HEK293 (cell line): Measurements from ENCODE around the gene ICAM4.
A peak's percentile ranks its signal among the peaks of the same experiment; 100 is the strongest.

Experiments
- GLIS1 ChIP-seq: fragments of 450-650 bp; formaldehyde crosslinking; IDR thresholded peaks from 2 replicates; pipeline ENCODE4 v1.5.1; 2016; ENCODE audit warnings: missing biosample characterization, missing genetic modification characterization
- GLIS2 ChIP-seq: fragments of 450-650 bp; formaldehyde crosslinking; IDR thresholded peaks from 2 replicates; pipeline ENCODE4 v1.5.1; 2016; ENCODE audit warnings: missing biosample characterization, missing genetic modification characterization
- PRDM1 ChIP-seq: fragments of 450-650 bp; formaldehyde crosslinking; IDR thresholded peaks from 2 replicates; pipeline ENCODE4; 2016; ENCODE audit warnings: missing biosample characterization, missing genetic modification characterization
- YY1 ChIP-seq: fragments of 450-650 bp; formaldehyde crosslinking; IDR thresholded peaks from 2 replicates; pipeline ENCODE4 v1.5.1; 2018; ENCODE audit warnings: missing biosample characterization, missing genetic modification characterization
- ZBTB8A ChIP-seq: fragments of 450-650 bp; formaldehyde crosslinking; IDR thresholded peaks from 2 replicates; pipeline ENCODE4 v1.5.1; 2016; ENCODE audit warnings: missing biosample characterization, missing genetic modification characterization
- ZFHX2 ChIP-seq: fragments of 450-650 bp; formaldehyde crosslinking; conservative IDR thresholded peaks from 2 replicates; pipeline ENCODE4 v1.5.1; 2016; ENCODE audit warnings: missing biosample characterization, missing genetic modification characterization
- ZNF121 ChIP-seq: fragments of 450-650 bp; formaldehyde crosslinking; IDR thresholded peaks from 2 replicates; pipeline ENCODE4 v1.5.1; 2016; ENCODE audit warnings: missing biosample characterization, missing genetic modification characterization
- ZNF133 ChIP-seq: fragments of 450-650 bp; formaldehyde crosslinking; IDR thresholded peaks from 2 replicates; pipeline ENCODE4 v1.5.1; 2016; ENCODE audit warnings: missing biosample characterization, missing genetic modification characterization
- ZNF2 ChIP-seq: fragments of 450-650 bp; formaldehyde crosslinking; IDR thresholded peaks from 2 replicates; pipeline ENCODE4 v1.5.1; 2016; ENCODE audit warnings: missing biosample characterization, missing genetic modification characterization
- ZNF239 ChIP-seq: fragments of 450-650 bp; formaldehyde crosslinking; IDR thresholded peaks from 2 replicates; pipeline ENCODE4 v1.5.1; 2016; ENCODE audit warnings: missing biosample characterization, missing genetic modification characterization
- ZNF248 ChIP-seq: fragments of 450-650 bp; formaldehyde crosslinking; IDR thresholded peaks from 2 replicates; pipeline ENCODE4 v1.5.1; 2017; ENCODE audit warnings: missing biosample characterization, missing genetic modification characterization
- ZNF274 ChIP-seq, 2 experiments: fragments of 200-500 bp in 1 of 2; fragments of 450-650 bp in 1 of 2; sonication (Bioruptor generic) in 1 of 2; formaldehyde crosslinking in 1 of 2; IDR thresholded peaks; 2 replicates each; pipeline versions ENCODE4 v1.5.1 to v1.6.1; 2014 to 2016; ENCODE audit warnings: borderline replicate concordance in 1 of 2, inconsistent platforms in 1 of 2, low read length in 1 of 2, missing biosample characterization in 1 of 2, missing genetic modification characterization in 1 of 2
- ZNF292 ChIP-seq: fragments of 450-650 bp; formaldehyde crosslinking; IDR thresholded peaks from 2 replicates; pipeline ENCODE4 v1.5.1; 2016; ENCODE audit warnings: low read depth, missing biosample characterization, missing genetic modification characterization, borderline replicate concordance
- ZNF302 ChIP-seq: fragments of 450-650 bp; formaldehyde crosslinking; IDR thresholded peaks from 2 replicates; pipeline ENCODE4 v1.5.1; 2016; ENCODE audit warnings: missing biosample characterization, missing genetic modification characterization, low read depth
- ZNF324 ChIP-seq: fragments of 450-650 bp; formaldehyde crosslinking; IDR thresholded peaks from 2 replicates; pipeline ENCODE4 v1.5.1; 2016; ENCODE audit warnings: missing biosample characterization, missing genetic modification characterization
- ZNF335 ChIP-seq: fragments of 450-650 bp; formaldehyde crosslinking; conservative IDR thresholded peaks from 2 replicates; pipeline ENCODE4 v1.5.1; 2016; ENCODE audit warnings: missing biosample characterization, missing genetic modification characterization
- ZNF404 ChIP-seq: fragments of 450-650 bp; formaldehyde crosslinking; IDR thresholded peaks from 2 replicates; pipeline ENCODE4 v1.5.1; 2017; ENCODE audit warnings: missing biosample characterization, missing genetic modification characterization
- ZNF501 ChIP-seq: fragments of 450-650 bp; formaldehyde crosslinking; IDR thresholded peaks from 2 replicates; pipeline ENCODE4 v1.5.1; 2016; ENCODE audit warnings: missing biosample characterization, missing genetic modification characterization
- ZNF555 ChIP-seq: fragments of 450-650 bp; formaldehyde crosslinking; conservative IDR thresholded peaks from 2 replicates; pipeline ENCODE4 v1.5.1; 2017; ENCODE audit warnings: missing biosample characterization, mild to moderate bottlenecking, missing genetic modification characterization, inconsistent platforms
- ZNF596 ChIP-seq: fragments of 450-650 bp; IDR thresholded peaks from 2 replicates; pipeline ENCODE4 v1.5.0; 2018; ENCODE audit warnings: missing biosample characterization, mild to moderate bottlenecking, missing genetic modification characterization, moderate library complexity
- ZNF621 ChIP-seq: fragments of 450-650 bp; formaldehyde crosslinking; IDR thresholded peaks from 2 replicates; pipeline ENCODE4 v1.5.1; 2017; ENCODE audit warnings: missing biosample characterization, missing genetic modification characterization
- ZNF626 ChIP-seq: fragments of 450-650 bp; sonication (Bioruptor Pico); formaldehyde crosslinking; IDR thresholded peaks from 2 replicates; pipeline ENCODE4 v1.5.1; 2018; ENCODE audit warnings: missing biosample characterization, missing genetic modification characterization, inconsistent platforms
- ZNF629 ChIP-seq: fragments of 450-650 bp; formaldehyde crosslinking; IDR thresholded peaks from 2 replicates; pipeline ENCODE4 v1.5.1; 2017; ENCODE audit warnings: missing biosample characterization, missing genetic modification characterization
- ZNF660 ChIP-seq: fragments of 450-650 bp; IDR thresholded peaks from 2 replicates; pipeline ENCODE4 v1.5.1; 2018; ENCODE audit warnings: missing biosample characterization, mild to moderate bottlenecking, missing genetic modification characterization
- ZNF701 ChIP-seq: fragments of 450-650 bp; formaldehyde crosslinking; IDR thresholded peaks from 2 replicates; pipeline ENCODE4 v1.5.1; 2016; ENCODE audit warnings: missing biosample characterization, missing genetic modification characterization
- ZNF76 ChIP-seq: fragments of 450-650 bp; formaldehyde crosslinking; IDR thresholded peaks from 2 replicates; pipeline ENCODE4; 2016; ENCODE audit warnings: low read depth, missing biosample characterization, missing genetic modification characterization, borderline replicate concordance
- ZNF791 ChIP-seq: fragments of 450-650 bp; formaldehyde crosslinking; IDR thresholded peaks from 2 replicates; pipeline ENCODE4 v1.5.1; 2016; ENCODE audit warnings: missing biosample characterization, missing genetic modification characterization
- ZNF837 ChIP-seq: fragments of 450-650 bp; formaldehyde crosslinking; IDR thresholded peaks from 2 replicates; pipeline ENCODE4 v1.5.1; 2016; ENCODE audit warnings: missing biosample characterization, missing genetic modification characterization
- TF ChIP-seq, protein P1 (sequence below): fragments of 450-650 bp; formaldehyde crosslinking; IDR thresholded peaks from 2 replicates; pipeline ENCODE4 v1.5.1; 2016; ENCODE audit warnings: missing biosample characterization, missing genetic modification characterization
- TF ChIP-seq, protein P2 (sequence below): fragments of 450-650 bp; formaldehyde crosslinking; IDR thresholded peaks from 2 replicates; pipeline ENCODE4 v1.5.1; 2017; ENCODE audit warnings: missing biosample characterization, missing genetic modification characterization
- TF ChIP-seq, protein P3 (sequence below): fragments of 450-650 bp; formaldehyde crosslinking; IDR thresholded peaks from 2 replicates; pipeline ENCODE4 v1.5.1; 2017; ENCODE audit warnings: missing biosample characterization, missing genetic modification characterization
- TF ChIP-seq, protein P4 (sequence below): fragments of 450-650 bp; formaldehyde crosslinking; IDR thresholded peaks from 2 replicates; pipeline ENCODE4 v1.5.1; 2017; ENCODE audit warnings: missing biosample characterization, missing genetic modification characterization
- TF ChIP-seq, protein P5 (sequence below): fragments of 450-650 bp; formaldehyde crosslinking; IDR thresholded peaks from 2 replicates; pipeline ENCODE4 v1.5.1; 2016; ENCODE audit warnings: missing biosample characterization, missing genetic modification characterization, low read depth

The ICAM4 gene

DNA sequence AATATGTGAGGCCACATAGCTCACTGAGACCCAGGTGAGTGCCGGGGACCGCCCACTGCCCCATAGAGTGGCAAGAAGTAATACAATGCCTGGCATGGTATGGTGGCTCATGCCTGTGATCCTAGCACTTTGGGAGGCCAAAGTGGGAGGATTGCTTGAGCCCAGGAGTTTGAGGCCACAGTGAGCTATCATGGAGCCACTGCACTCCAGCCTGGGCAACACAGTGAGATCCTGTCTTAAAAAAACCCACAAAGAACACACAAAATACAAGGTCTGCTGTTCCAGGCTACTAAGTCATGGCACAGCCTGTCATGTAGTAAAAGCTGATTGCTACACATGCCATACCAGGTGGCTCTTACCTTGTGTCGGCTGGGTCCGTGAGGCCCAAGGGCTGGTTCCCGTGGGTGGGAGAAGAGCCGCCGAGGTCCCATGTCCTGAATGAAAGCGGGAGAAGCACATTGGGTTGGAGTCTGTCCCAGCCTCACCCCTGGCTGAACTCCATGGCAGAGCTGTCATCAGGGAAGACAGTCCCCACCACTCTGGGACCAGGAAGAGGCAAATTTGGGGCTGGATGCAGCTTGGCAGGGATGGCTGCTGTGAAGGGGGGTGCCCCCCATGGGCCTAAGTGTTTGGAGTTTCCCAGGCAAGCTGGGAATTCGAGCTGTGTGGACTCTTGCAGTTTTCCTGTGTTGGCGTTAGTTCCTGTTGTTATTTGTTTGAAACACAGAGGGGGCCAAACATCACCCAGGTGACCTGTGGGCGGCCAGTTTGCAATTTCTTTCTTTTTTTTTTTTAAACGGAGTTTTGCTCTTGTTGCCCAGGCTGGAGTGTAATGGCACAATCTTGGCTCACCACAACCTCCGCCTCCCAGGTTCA lies 32.3 kb downstream of the ICAM4 start (continued):
- TF ChIP-seq, protein P1, sequence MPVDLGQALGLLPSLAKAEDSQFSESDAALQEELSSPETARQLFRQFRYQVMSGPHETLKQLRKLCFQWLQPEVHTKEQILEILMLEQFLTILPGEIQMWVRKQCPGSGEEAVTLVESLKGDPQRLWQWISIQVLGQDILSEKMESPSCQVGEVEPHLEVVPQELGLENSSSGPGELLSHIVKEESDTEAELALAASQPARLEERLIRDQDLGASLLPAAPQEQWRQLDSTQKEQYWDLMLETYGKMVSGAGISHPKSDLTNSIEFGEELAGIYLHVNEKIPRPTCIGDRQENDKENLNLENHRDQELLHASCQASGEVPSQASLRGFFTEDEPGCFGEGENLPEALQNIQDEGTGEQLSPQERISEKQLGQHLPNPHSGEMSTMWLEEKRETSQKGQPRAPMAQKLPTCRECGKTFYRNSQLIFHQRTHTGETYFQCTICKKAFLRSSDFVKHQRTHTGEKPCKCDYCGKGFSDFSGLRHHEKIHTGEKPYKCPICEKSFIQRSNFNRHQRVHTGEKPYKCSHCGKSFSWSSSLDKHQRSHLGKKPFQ (tag by site-specific recombination), result no peak
- TF ChIP-seq ZNF596, result no peak
- no peak for TF ChIP-seq ZNF335 (tag by site-specific recombination)
- no peak for TF ChIP-seq ZNF837 (tag by site-specific recombination)
- TF ChIP-seq ZNF302 (tag by site-specific recombination), result no peak
- no peak for TF ChIP-seq ZNF324
- TF ChIP-seq ZNF76 (tag by site-specific recombination), result no peak
- TF ChIP-seq ZNF133 (tag by site-specific recombination), result no peak
- TF ChIP-seq YY1, result no peak
- TF ChIP-seq, protein P2, sequence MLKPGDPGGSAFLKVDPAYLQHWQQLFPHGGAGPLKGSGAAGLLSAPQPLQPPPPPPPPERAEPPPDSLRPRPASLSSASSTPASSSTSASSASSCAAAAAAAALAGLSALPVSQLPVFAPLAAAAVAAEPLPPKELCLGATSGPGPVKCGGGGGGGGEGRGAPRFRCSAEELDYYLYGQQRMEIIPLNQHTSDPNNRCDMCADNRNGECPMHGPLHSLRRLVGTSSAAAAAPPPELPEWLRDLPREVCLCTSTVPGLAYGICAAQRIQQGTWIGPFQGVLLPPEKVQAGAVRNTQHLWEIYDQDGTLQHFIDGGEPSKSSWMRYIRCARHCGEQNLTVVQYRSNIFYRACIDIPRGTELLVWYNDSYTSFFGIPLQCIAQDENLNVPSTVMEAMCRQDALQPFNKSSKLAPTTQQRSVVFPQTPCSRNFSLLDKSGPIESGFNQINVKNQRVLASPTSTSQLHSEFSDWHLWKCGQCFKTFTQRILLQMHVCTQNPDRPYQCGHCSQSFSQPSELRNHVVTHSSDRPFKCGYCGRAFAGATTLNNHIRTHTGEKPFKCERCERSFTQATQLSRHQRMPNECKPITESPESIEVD (tag by site-specific recombination), result no peak
- no peak for TF ChIP-seq ZNF621 (tag by site-specific recombination)
- TF ChIP-seq ZNF660 (tag by site-specific recombination), result no peak
- no peak for TF ChIP-seq ZNF626 (tag by site-specific recombination)
- TF ChIP-seq ZNF701, result no peak
- TF ChIP-seq GLIS2, result peak; percentile 40; the same call in 1 of the 2 replicates
- TF ChIP-seq, protein P3, sequence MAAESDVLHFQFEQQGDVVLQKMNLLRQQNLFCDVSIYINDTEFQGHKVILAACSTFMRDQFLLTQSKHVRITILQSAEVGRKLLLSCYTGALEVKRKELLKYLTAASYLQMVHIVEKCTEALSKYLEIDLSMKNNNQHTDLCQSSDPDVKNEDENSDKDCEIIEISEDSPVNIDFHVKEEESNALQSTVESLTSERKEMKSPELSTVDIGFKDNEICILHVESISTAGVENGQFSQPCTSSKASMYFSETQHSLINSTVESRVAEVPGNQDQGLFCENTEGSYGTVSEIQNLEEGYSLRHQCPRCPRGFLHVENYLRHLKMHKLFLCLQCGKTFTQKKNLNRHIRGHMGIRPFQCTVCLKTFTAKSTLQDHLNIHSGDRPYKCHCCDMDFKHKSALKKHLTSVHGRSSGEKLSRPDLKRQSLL, result peak; percentile 52; the same call in 1 of the 2 replicates
- no peak for TF ChIP-seq ZNF239 (tag by site-specific recombination)
- no peak for TF ChIP-seq ZNF629
- TF ChIP-seq ZNF248 (tag by site-specific recombination), result no peak
- no peak for TF ChIP-seq ZNF555 (tag by site-specific recombination)
- TF ChIP-seq PRDM1 (tag by site-specific recombination), result no peak
- no peak for TF ChIP-seq ZNF274 (IDR thresholded peaks at IDR 0.05; ENCODE audit: low read length)
- no peak for TF ChIP-seq ZNF274 (tag by site-specific recombination; IDR thresholded peaks at IDR 0.05; ENCODE audit: borderline replicate concordance)
- TF ChIP-seq GLIS1, result 0 out of 2 replicates have a peak, but pooled peaks have one; percentile 12
- no peak for TF ChIP-seq ZNF404 (tag by site-specific recombination)
- no peak for TF ChIP-seq ZFHX2 (tag by site-specific recombination)
- TF ChIP-seq ZNF501 (tag by site-specific recombination), result no peak
- peak; percentile 86 for TF ChIP-seq ZNF121 (tag by site-specific recombination)
- TF ChIP-seq ZNF292 (tag by site-specific recombination), result no peak
- TF ChIP-seq, protein P4, sequence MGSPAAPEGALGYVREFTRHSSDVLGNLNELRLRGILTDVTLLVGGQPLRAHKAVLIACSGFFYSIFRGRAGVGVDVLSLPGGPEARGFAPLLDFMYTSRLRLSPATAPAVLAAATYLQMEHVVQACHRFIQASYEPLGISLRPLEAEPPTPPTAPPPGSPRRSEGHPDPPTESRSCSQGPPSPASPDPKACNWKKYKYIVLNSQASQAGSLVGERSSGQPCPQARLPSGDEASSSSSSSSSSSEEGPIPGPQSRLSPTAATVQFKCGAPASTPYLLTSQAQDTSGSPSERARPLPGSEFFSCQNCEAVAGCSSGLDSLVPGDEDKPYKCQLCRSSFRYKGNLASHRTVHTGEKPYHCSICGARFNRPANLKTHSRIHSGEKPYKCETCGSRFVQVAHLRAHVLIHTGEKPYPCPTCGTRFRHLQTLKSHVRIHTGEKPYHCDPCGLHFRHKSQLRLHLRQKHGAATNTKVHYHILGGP (tag by site-specific recombination), result no peak
- TF ChIP-seq ZBTB8A (tag by site-specific recombination), result no peak
- no peak for TF ChIP-seq ZNF2 (tag by site-specific recombination)
- TF ChIP-seq, protein P5, sequence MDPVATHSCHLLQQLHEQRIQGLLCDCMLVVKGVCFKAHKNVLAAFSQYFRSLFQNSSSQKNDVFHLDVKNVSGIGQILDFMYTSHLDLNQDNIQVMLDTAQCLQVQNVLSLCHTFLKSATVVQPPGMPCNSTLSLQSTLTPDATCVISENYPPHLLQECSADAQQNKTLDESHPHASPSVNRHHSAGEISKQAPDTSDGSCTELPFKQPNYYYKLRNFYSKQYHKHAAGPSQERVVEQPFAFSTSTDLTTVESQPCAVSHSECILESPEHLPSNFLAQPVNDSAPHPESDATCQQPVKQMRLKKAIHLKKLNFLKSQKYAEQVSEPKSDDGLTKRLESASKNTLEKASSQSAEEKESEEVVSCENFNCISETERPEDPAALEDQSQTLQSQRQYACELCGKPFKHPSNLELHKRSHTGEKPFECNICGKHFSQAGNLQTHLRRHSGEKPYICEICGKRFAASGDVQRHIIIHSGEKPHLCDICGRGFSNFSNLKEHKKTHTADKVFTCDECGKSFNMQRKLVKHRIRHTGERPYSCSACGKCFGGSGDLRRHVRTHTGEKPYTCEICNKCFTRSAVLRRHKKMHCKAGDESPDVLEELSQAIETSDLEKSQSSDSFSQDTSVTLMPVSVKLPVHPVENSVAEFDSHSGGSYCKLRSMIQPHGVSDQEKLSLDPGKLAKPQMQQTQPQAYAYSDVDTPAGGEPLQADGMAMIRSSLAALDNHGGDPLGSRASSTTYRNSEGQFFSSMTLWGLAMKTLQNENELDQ (tag by site-specific recombination), result no peak
- no peak for TF ChIP-seq ZNF791
